SK-N-SH (cell line): ENCODE results near the gene BABAM2. TPM values are rescaled to one million over a fixed set of nuclear protein-coding genes. Genes with fewer than 3 reads are reported as not detected.
A peak's percentile ranks its signal among the peaks of the same experiment; 100 is the strongest.

Experiments
- CTCF ChIA-PET: fragments of 300-600, 350-600 bp; formaldehyde crosslinking; extraction: SDS; loops from one replicate; lab custom pipeline; 2021; lab: Yijun Ruan, JAX
- POLR2A ChIA-PET: fragments of 350-600 bp; sonication (Branson Sonifier 250); formaldehyde crosslinking; extraction: SDS; loops from one replicate; lab custom pipeline; 2020; ENCODE audit warnings: antibody characterized with exemption, inconsistent platforms; lab: Yijun Ruan, JAX
- DNase-seq: peaks from one replicate; pipeline ENCODE4 v3.0.0; 2012
- H2AFZ ChIP-seq: fragments of 200-600 bp; sonication (generic); 2 replicates; pipeline ENCODE4 v1.8.1; 2016; ENCODE audit warnings: antibody characterized with exemption, mild to moderate bottlenecking, low read depth
- H3F3A ChIP-seq: fragments of 200-600 bp; sonication (generic); replicated peaks from 2 replicates; pipeline ENCODE3; 2016; ENCODE audit warnings: antibody characterized with exemption, mild to moderate bottlenecking; ENCODE audit not compliant: insufficient read depth
- H3K27ac ChIP-seq, 2 experiments: fragments of 200-500 bp in 1 of 2; fragments of 200-600 bp in 1 of 2; sonication (Bioruptor generic) in 1 of 2; sonication (generic), shearing (Covaris generic) in 1 of 2; 2 replicates each; pipeline versions ENCODE4 v1.5.1 to v1.6.1; 2014 to 2016; ENCODE audit warnings: low read depth in 2 of 2, inconsistent platforms in 1 of 2, low read length in 1 of 2, mild to moderate bottlenecking in 1 of 2, mixed read lengths in 1 of 2
- H3K27me3 ChIP-seq: fragments of 200-600 bp; sonication (generic), shearing (Covaris generic); 2 replicates; pipeline ENCODE4 v1.6.1; 2016; ENCODE audit warnings: mixed run types; ENCODE audit not compliant: insufficient read depth
- H3K36me3 ChIP-seq, 2 experiments: fragments of 200-500 bp in 1 of 2; fragments of 200-600 bp in 1 of 2; sonication (Bioruptor generic) in 1 of 2; sonication (generic) in 1 of 2; replicated peaks in 1 of 2; 2 replicates each; pipeline versions ENCODE3 to v1.5.1; 2014 to 2016; ENCODE audit warnings: low read length in 1 of 2, mild to moderate bottlenecking in 1 of 2; ENCODE audit not compliant: insufficient read depth in 2 of 2, control insufficient read depth in 1 of 2
- H3K4me1 ChIP-seq, 2 experiments: fragments of 200-500 bp in 1 of 2; fragments of 200-600 bp in 1 of 2; sonication (Bioruptor generic) in 1 of 2; sonication (generic), shearing (Covaris generic) in 1 of 2; 2 replicates each; pipeline versions ENCODE4 v1.5.1 to v1.6.1; 2014 to 2016; ENCODE audit warnings: low read depth in 1 of 2, low read length in 1 of 2, mixed run types in 1 of 2; ENCODE audit not compliant: insufficient read depth in 2 of 2, control insufficient read depth in 1 of 2
- H3K4me2 ChIP-seq: fragments of 200-600 bp; sonication (generic), shearing (Covaris generic); 2 replicates; pipeline ENCODE4 v1.6.1; 2017; ENCODE audit warnings: mixed run types
- H3K4me3 ChIP-seq, 2 experiments: fragments of 200-500 bp in 1 of 2; fragments of 200-600 bp in 1 of 2; sonication (Bioruptor generic) in 1 of 2; sonication (generic), shearing (Covaris generic) in 1 of 2; 2 replicates each; pipeline versions ENCODE4 v1.5.1 to v1.8.1; 2014 to 2016; ENCODE audit warnings: low read depth in 2 of 2, inconsistent platforms in 1 of 2, low read length in 1 of 2, mild to moderate bottlenecking in 1 of 2, mixed read lengths in 1 of 2, moderate library complexity in 1 of 2
- H3K79me2 ChIP-seq: fragments of 200-600 bp; sonication (generic); 2 replicates; pipeline ENCODE4 v1.8.1; 2017; ENCODE audit warnings: mild to moderate bottlenecking; ENCODE audit not compliant: insufficient read depth
- H3K9ac ChIP-seq: fragments of 200-600 bp; sonication (generic); 2 replicates; pipeline ENCODE4 v1.6.1; 2017; ENCODE audit warnings: mixed run types
- H3K9me2 ChIP-seq: fragments of 200-600 bp; sonication (generic); 2 replicates; pipeline ENCODE4 v1.6.1; 2017; ENCODE audit warnings: mixed run types
- H3K9me3 ChIP-seq: fragments of 200-600 bp; sonication (generic); 2 replicates; pipeline ENCODE4 v1.6.1; 2017; ENCODE audit warnings: mixed run types, mild to moderate bottlenecking, moderate library complexity
- H4K20me1 ChIP-seq: fragments of 200-600 bp; sonication (generic); 2 replicates; pipeline ENCODE4 v1.6.1; 2017; ENCODE audit warnings: mild to moderate bottlenecking, mixed run types; ENCODE audit not compliant: insufficient read depth
- FOSL2 ChIP-seq: IDR thresholded peaks from 2 replicates; pipeline ENCODE4 v1.4.0; 2012; ENCODE audit warnings: low read depth, mild to moderate bottlenecking, moderate library complexity, borderline replicate concordance
- FOXJ3 ChIP-seq: sonication (generic); formaldehyde crosslinking; IDR thresholded peaks from 2 replicates; pipeline ENCODE4 v1.5.1; 2020; ENCODE audit warnings: mild to moderate bottlenecking, missing genetic modification reagents
- FOXM1 ChIP-seq: IDR thresholded peaks from 2 replicates; pipeline ENCODE4 v1.4.0; 2012; ENCODE audit warnings: low read depth, mild to moderate bottlenecking
- GABPA ChIP-seq: IDR thresholded peaks from 2 replicates; pipeline ENCODE4 v1.4.0; 2012; ENCODE audit warnings: low read depth, mild to moderate bottlenecking
- JUND ChIP-seq: IDR thresholded peaks from 2 replicates; pipeline ENCODE4 v1.4.0; 2012
- NFIC ChIP-seq: IDR thresholded peaks from 2 replicates; pipeline ENCODE4 v1.4.0; 2012; ENCODE audit warnings: borderline replicate concordance
- POLR2AphosphoS5 ChIP-seq: IDR thresholded peaks from 2 replicates; pipeline ENCODE4 v1.6.1; 2012; ENCODE audit warnings: low read depth, low read length
- YY1 ChIP-seq: IDR thresholded peaks from 2 replicates; pipeline ENCODE4 v1.4.0; 2012; ENCODE audit warnings: low read depth, mild to moderate bottlenecking
- WGBS: methylation state at CpG from one replicate; pipeline ENCODE4 v1.1.6; 2017; ENCODE audit warnings: low lambda C conversion rate; 5-methylcytosine and 5-hydroxymethylcytosine counted together
- polyA plus RNA-seq, 3 experiments: library from polyadenylated mRNA; depleted of rRNA; stranded (reverse); fragments of >200 nt; gene quantifications; 2 replicates each; pipeline ENCODE4 v1.2.3, GENCODE V29; 2012
- TF ChIP-seq, protein P1 (sequence below): IDR thresholded peaks from 2 replicates; pipeline ENCODE4 v1.4.0; 2012; ENCODE audit warnings: low read depth, borderline replicate concordance
- TF ChIP-seq, protein P2 (sequence below): IDR thresholded peaks from 2 replicates; pipeline ENCODE4 v1.4.0; 2012; ENCODE audit warnings: low read depth
- TF ChIP-seq, protein P3 (sequence below): IDR thresholded peaks from 2 replicates; pipeline ENCODE4; 2012
- TF ChIP-seq, protein P4 (sequence below): fragments of 150-350 bp; IDR thresholded peaks from 2 replicates; pipeline ENCODE4 v1.6.1; 2017; ENCODE audit warnings: antibody characterized with exemption, low read length, low read depth, borderline replicate concordance

Gene BABAM2
- polyA plus RNA-seq, 1 of the 3 experiments (the other 2 are of a cell fraction) = 34.0 TPM

DNA sequence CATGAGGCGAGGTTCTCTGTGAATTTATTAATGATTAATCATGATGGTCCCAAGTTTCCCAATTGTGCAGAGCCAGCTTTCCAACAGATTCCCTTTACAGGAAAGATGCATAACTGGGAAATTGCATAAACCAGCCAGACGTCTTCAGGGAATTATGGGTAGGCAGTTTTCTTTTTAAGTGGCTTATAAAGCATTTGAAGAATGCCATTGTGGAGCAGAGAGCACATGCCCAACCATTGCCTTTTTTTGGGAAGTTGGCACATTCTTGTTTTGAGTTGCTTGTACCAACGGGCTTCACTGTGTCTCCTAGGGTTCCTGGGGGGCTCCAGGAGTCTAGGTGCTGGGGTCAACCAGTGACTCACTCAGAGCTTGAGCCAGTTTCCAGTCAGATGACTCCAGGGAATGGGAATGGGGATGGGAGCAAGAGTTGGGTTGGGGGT, 270.5 kb downstream of the BABAM2 start (continued):
- TF ChIP-seq, protein P1, sequence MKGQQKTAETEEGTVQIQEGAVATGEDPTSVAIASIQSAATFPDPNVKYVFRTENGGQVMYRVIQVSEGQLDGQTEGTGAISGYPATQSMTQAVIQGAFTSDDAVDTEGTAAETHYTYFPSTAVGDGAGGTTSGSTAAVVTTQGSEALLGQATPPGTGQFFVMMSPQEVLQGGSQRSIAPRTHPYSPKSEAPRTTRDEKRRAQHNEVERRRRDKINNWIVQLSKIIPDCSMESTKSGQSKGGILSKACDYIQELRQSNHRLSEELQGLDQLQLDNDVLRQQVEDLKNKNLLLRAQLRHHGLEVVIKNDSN = no peak
- no peak for TF ChIP-seq POLR2AphosphoS5
- TF ChIP-seq, protein P2, sequence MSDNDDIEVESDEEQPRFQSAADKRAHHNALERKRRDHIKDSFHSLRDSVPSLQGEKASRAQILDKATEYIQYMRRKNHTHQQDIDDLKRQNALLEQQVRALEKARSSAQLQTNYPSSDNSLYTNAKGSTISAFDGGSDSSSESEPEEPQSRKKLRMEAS = peak; percentile 84
- TF ChIP-seq, protein P3, sequence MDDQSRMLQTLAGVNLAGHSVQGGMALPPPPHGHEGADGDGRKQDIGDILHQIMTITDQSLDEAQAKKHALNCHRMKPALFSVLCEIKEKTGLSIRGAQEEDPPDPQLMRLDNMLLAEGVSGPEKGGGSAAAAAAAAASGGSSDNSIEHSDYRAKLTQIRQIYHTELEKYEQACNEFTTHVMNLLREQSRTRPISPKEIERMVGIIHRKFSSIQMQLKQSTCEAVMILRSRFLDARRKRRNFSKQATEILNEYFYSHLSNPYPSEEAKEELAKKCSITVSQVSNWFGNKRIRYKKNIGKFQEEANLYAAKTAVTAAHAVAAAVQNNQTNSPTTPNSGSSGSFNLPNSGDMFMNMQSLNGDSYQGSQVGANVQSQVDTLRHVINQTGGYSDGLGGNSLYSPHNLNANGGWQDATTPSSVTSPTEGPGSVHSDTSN = peak; percentile 38; the same call in 1 of the 2 replicates
- peak; percentile 32; the same call in 1 of the 2 replicates for TF ChIP-seq NFIC
- no peak for TF ChIP-seq FOSL2
- no peak for TF ChIP-seq FOXJ3 (CRISPR knock-in tag)
- TF ChIP-seq JUND = peak; percentile 54; the same call in 1 of the 2 replicates

DNA sequence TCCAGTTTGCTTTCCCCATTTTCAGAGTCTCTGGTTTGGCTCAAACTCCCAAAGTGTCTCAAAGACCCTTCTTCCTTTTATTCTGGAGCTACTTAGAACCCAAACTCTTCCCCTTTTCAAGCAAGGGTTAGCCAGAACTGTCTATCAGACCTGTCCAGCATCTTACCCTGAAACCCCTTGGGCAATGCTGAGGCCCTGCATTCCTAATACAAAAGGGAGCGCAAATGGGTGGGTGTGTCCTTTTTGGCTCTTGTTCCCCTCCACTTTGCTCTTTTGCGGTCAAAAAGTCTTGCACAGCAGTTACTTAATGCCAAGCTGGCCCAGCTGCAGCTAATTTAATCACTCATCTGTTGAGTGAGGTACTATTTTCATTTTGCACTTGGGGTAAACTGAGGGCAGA, 270.9 kb downstream of the BABAM2 start:
- Histone ChIP-seq H3F3A (no peaks in the 10 kb centered on the region), H3K4me2 (no peak overlapping the region), H3K36me3 (peaks cover 0 to 3% of the 10 kb centered on the region in 2 experiments), H3K27ac (no peak overlapping the region), H3K9ac (no peak overlapping the region), H3K4me3 (no peak overlapping the region), H3K79me2 (no peaks in the 10 kb centered on the region), H3K4me1 (peaks cover 0 to 15% of the 10 kb centered on the region in 2 experiments; a peak in 2 of 4 replicates), H2AFZ (no peak overlapping the region), H3K9me3 (0 out of 2 replicates have a peak, but pooled peaks cover 1% of the 10 kb centered on the region), H3K9me2 (no peaks in the 10 kb centered on the region), H4K20me1 (no peaks in the 10 kb centered on the region), H3K27me3 (no peaks in the 10 kb centered on the region)
- 96% methylated on average over 2 of the region's 2 CpGs for WGBS
- no peak for DNase-seq
- ChIA-PET POLR2A (no interaction called here), CTCF (interaction anchor here (1.5 to 1.8 kb wide), 2 partner anchors 11 to 458 kb away, joined by 5 read pairs; no protein-coding TSS in a partner anchor)
- TF ChIP-seq, protein P2 = no peak
- TF ChIP-seq NFIC = no peak
- TF ChIP-seq FOXM1 = no peak
- TF ChIP-seq, protein P1 = no peak
- no peak for TF ChIP-seq YY1
- TF ChIP-seq, protein P4, sequence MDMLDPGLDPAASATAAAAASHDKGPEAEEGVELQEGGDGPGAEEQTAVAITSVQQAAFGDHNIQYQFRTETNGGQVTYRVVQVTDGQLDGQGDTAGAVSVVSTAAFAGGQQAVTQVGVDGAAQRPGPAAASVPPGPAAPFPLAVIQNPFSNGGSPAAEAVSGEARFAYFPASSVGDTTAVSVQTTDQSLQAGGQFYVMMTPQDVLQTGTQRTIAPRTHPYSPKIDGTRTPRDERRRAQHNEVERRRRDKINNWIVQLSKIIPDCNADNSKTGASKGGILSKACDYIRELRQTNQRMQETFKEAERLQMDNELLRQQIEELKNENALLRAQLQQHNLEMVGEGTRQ = no peak
- TF ChIP-seq GABPA = no peak
